Adrenal gland (tissue), 5 donors: Measurements from ENCODE around the gene EPHB1.

Experiments
- CTCF ChIP-seq, 6 experiments: fragments of 450-650 bp in 4 of 6; fragments of 200-600 bp in 2 of 6; sonication (generic) in 1 of 6; IDR thresholded peaks; 1 replicate in 5 of 6; 2 replicates in 1 of 6; pipeline versions ENCODE4 v1.5.1 to v1.8.0; 2016 to 2021; ENCODE audit warnings: antibody characterized with exemption in 6 of 6, mild to moderate bottlenecking in 2 of 6, moderate library complexity in 1 of 6
- POLR2A ChIP-seq, 2 donors: fragments of 450-650 bp; IDR thresholded peaks; one replicate each; pipeline ENCODE4 v1.6.1; 2017; ENCODE audit warnings: antibody characterized with exemption in 2 of 2, mild to moderate bottlenecking in 2 of 2, moderate library complexity in 1 of 2
- donor health status: DM: no; HTN: no; CAD: no.

- TF ChIP-seq POLR2A (IDR thresholded peaks at IDR 0.05) (no peak), CTCF (IDR thresholded peaks at IDR 0.05) (no peak)
These were observed 39.2 kb upstream of the EPHB1 start for GRCh38 chr3:134755821-134756220.
